Nephron (organoid): Measurements from ENCODE around the gene ALKBH6.
A peak's percentile ranks its signal among the peaks of the same experiment; 100 is the strongest.

Experiments
- H3K27ac Mint-ChIP-seq, 3 experiments: 2 replicates each; pipeline ENCODE4 v1.8.0; 2020; ENCODE audit warnings: mixed read lengths in 3 of 3, mild to moderate bottlenecking in 2 of 3, moderate library complexity in 1 of 3
- H3K27me3 Mint-ChIP-seq: 2 replicates; pipeline ENCODE4 v1.8.0; 2021; ENCODE audit warnings: low read depth, mild to moderate bottlenecking, moderate library complexity, mixed read lengths
- H3K36me3 Mint-ChIP-seq: 2 replicates; pipeline ENCODE4 v1.8.0; 2020; ENCODE audit warnings: low read depth, mixed read lengths
- H3K4me1 Mint-ChIP-seq: 2 replicates; pipeline ENCODE4 v1.8.0; 2020; ENCODE audit warnings: mixed read lengths
- H3K4me3 Mint-ChIP-seq, 3 experiments: 2 replicates each; pipeline ENCODE4 v1.8.0; 2020; ENCODE audit warnings: mild to moderate bottlenecking in 3 of 3, mixed read lengths in 3 of 3, moderate library complexity in 2 of 3
- H3K9me3 Mint-ChIP-seq: 2 replicates; pipeline ENCODE4 v1.8.0; 2020; ENCODE audit warnings: mixed read lengths
- TF ChIP-seq, protein P1 (sequence below), 3 experiments: fragments of 200-600 bp; sonication (generic); IDR thresholded peaks; one replicate each; pipeline ENCODE4 v1.5.0; 2021; ENCODE audit warnings: antibody characterized with exemption in 3 of 3; ENCODE audit not compliant: unreplicated experiment in 3 of 3

The ALKBH6 gene

DNA sequence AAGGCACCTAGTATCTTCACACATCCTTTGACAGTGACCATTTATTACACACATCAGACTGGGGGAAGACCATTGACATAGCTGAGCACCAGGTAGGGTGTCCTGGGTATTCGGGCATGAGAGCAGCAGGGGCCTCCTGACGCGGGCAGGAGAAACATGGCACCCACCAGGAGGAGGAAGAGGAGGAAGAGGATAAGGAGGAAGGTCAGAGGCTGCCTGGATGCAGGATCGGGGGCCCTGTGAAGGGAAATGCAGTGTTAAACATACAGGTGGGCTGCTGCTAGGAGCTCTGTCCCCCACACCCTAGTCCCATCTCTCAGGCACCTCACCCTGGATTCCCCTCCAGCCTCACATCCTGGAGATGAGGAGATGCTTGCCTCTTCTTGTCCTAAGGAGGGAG is 10.7 kb downstream of the ALKBH6 start:
- Mint-ChIP-seq H3K27me3 (peaks cover 4% of the 10 kb centered on the region), H3K4me1 (no peaks in the 10 kb centered on the region), H3K27ac (no peak overlapping the region), H3K36me3 (peaks cover 12% of the 10 kb centered on the region), H3K9me3 (no peaks in the 10 kb centered on the region), H3K4me3 (no peak overlapping the region)
- TF ChIP-seq, protein P1, sequence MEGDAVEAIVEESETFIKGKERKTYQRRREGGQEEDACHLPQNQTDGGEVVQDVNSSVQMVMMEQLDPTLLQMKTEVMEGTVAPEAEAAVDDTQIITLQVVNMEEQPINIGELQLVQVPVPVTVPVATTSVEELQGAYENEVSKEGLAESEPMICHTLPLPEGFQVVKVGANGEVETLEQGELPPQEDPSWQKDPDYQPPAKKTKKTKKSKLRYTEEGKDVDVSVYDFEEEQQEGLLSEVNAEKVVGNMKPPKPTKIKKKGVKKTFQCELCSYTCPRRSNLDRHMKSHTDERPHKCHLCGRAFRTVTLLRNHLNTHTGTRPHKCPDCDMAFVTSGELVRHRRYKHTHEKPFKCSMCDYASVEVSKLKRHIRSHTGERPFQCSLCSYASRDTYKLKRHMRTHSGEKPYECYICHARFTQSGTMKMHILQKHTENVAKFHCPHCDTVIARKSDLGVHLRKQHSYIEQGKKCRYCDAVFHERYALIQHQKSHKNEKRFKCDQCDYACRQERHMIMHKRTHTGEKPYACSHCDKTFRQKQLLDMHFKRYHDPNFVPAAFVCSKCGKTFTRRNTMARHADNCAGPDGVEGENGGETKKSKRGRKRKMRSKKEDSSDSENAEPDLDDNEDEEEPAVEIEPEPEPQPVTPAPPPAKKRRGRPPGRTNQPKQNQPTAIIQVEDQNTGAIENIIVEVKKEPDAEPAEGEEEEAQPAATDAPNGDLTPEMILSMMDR (IDR thresholded peaks at IDR 0.05; ENCODE audit: unreplicated experiment in 3 of 3), result no peak

DNA sequence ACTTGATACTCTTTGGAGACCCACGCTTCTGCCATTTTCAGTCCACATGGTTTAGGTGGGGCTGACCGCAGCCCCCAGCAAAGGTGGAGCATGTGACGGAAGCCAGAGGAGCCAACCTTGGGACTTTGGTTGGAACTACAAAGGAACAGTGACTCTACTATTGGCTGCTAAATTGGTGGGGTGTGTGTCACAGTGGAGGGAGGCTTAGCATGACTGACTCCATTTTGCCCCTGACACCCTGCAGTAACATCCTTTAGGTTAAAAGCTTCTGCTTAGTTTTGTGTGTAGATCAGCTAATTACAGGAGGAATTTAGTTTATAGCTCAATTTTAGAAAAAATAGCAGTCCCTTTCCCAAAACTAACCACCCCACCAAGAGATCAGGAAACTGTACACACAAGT is 12.4 kb downstream of the ALKBH6 start:
- H3K36me3 Mint-ChIP-seq, result peaks cover 17% of the 10 kb centered on the region
- no peaks in the 10 kb centered on the region for H3K9me3 Mint-ChIP-seq
- H3K4me1 Mint-ChIP-seq, result peaks cover 7% of the 10 kb centered on the region
- H3K4me3 Mint-ChIP-seq, result no peak overlapping the region
- TF ChIP-seq, protein P1 (IDR thresholded peaks at IDR 0.05; ENCODE audit: unreplicated experiment in 3 of 3), result no peak
- no peak overlapping the region for H3K27ac Mint-ChIP-seq
- peaks cover 4% of the 10 kb centered on the region for H3K27me3 Mint-ChIP-seq

DNA sequence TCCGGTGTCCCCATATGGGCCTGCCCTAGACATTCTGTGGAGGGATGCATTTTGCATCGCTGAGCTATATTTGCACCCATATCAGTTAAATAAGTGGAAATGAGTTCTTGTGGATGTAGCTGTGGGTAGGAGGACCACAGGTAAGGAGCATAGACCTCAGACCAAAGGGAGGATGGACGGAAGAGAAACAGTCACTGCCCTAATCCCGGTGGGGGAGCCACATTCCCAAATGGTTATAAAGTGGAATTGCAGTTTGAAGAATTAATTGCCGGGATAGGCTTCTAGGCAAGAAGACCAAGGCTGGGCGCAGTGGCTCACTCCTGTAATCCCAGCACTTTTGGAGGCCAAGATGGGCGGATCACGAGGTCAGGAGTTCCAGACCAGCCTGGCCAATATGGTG is 17.2 kb downstream of the ALKBH6 start:
- peak overlapping the region; percentile 86 to 92 (median 88) for H3K4me3 Mint-ChIP-seq
- TF ChIP-seq, protein P1 (IDR thresholded peaks at IDR 0.05; ENCODE audit: unreplicated experiment in 3 of 3), result no peak
- H3K36me3 Mint-ChIP-seq, result peaks cover 8% of the 10 kb centered on the region
- peaks cover 21% of the 10 kb centered on the region for H3K4me1 Mint-ChIP-seq
- peak overlapping the region in 1 of 3 experiments; percentile 22 for H3K27ac Mint-ChIP-seq
- no peaks in the 10 kb centered on the region for H3K9me3 Mint-ChIP-seq
- H3K27me3 Mint-ChIP-seq, result no peaks in the 10 kb centered on the region

DNA sequence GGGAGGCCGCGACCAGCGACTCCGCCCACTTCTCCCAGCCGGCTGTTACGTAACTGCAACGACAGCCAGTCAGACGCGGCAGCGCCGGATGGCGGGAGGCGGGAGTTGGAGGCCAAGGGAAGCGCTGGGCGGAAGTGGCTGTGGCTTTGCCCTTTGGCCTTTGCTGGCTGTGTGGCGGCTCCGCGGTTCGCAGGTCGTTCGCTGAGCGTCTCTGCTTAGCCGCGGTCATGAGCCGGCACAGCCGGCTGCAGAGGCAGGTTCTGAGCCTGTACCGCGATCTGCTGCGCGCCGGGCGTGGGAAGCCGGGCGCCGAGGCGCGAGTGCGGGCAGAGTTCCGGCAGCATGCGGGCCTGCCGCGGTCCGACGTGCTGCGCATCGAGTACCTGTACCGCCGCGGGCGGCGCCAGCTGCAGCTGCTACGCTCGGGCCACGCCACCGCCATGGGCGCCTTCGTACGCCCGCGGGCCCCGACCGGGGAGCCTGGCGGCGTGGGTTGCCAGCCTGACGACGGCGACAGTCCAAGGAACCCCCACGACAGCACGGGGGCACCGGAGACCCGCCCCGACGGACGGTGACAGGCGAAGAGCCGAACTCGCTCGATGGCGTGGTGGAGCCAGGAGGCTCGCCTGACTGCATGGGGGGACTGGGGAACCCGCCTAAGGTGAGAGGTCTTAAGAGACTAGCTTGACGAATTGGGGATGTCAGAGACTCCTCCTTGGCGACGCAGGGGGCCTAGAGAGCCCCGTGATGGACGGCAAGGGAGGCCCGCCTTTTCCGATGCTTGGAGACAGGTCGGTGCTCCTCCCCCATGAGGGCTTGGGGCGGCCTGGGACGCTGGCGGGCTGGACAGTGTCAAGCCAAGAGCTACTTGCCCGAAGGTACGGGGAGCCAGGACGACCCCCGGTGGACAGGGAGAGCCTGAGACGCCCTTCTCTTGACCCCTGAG is 18.7 kb downstream of the ALKBH6 start, which contains the start of gene SDHAF1:
TSS of gene SDHAF1 (plus strand) at position 141 of the 946 bp plus-strand sequence. CDS start at position 228, 87 bp downstream.
- Mint-ChIP-seq H3K4me3 (peak within 1 kb of the TSS; percentile 88 to 94 (median 93)), H3K27me3 (no peaks in the 10 kb centered on the region), H3K36me3 (peaks cover 5% of the 10 kb centered on the region), H3K27ac (peak within 1 kb of the TSS; percentile 64 to 96 (median 94)), H3K4me1 (peaks cover 21% of the 10 kb centered on the region), H3K9me3 (no peaks in the 10 kb centered on the region)
- TF ChIP-seq, protein P1 (IDR thresholded peaks at IDR 0.05; ENCODE audit: unreplicated experiment in 3 of 3), result no peak

DNA sequence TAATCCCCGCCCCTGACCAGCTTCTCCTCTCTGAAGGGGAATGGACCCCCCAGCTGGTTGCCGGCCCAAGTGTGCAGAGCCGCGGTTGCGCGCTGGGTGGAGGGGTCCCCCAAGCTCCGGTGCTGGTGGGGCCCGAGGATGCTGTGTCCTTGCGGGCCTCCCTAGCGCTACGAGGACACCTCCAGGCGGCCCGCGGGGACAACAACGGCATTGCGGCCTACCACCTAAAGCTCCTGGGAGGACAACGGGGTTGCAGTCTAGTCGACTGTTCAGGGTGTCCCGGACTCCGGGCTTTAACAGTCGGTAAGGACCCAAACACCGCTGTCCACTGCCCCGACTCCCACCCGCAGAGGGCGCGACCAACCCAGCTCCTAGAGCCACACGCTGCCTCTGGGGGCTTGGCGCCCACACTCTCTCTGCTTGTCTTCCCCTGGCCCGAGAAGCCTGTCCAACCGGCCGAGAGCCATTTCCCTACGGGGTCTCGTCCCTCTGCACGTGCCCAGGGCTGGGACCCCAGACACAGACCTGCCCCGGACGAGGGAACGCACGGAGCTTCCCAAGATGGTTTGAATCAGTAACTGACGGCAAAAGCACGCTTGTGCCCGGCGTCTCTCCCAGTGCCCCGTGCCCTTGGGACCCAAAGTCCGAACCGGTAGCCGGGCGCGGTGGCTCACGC is 20.0 kb downstream of the ALKBH6 start:
- Mint-ChIP-seq H3K4me3 (peak overlapping the region; percentile 57 to 71 (median 63)), H3K27me3 (peaks cover 6% of the 10 kb centered on the region), H3K4me1 (peaks cover 21% of the 10 kb centered on the region), H3K27ac (no peak overlapping the region), H3K9me3 (no peaks in the 10 kb centered on the region), H3K36me3 (peaks cover 5% of the 10 kb centered on the region)
- TF ChIP-seq, protein P1 (IDR thresholded peaks at IDR 0.05; ENCODE audit: unreplicated experiment in 3 of 3), result no peak
